ENCODE results near the gene PPP6R2.
"Not testable (repeated sequence)": the region's sequence is repeated elsewhere in the genome, so short reads cannot be mapped to it uniquely, and the experiment has no call there.

Gene PPP6R2

GRCh38 chr22:50432131-50432876, 89.2 kb downstream of the PPP6R2 start:
- Histone ChIP-seq H3K9ac (ENCODE audit: low read depth in 1 of 2, low read length in 2 of 2) (no peak overlapping the region), H3K4me3 (ENCODE audit: low read length in 2 of 2) (no peak overlapping the region), H3K27me3 (ENCODE audit: control insufficient read depth in 2 of 2, insufficient read depth in 2 of 2, low read length in 2 of 2) (no peaks in the 10 kb centered on the region), H3K9me3 (ENCODE audit: control insufficient read depth in 2 of 2, low read length in 2 of 2) (no peaks in the 10 kb centered on the region), H3K36me3 (ENCODE audit: control insufficient read depth in 2 of 2, insufficient read depth in 2 of 2, low read length in 2 of 2) (peaks cover 44 to 52% of the 10 kb centered on the region in 2 donors), H3K4me1 (ENCODE audit: control insufficient read depth in 2 of 2, insufficient read depth in 2 of 2, low read length in 2 of 2) (no peaks in the 10 kb centered on the region), H3K27ac (ENCODE audit: low read depth in 2 of 2, low read length in 2 of 2) (no peak overlapping the region)

DNA sequence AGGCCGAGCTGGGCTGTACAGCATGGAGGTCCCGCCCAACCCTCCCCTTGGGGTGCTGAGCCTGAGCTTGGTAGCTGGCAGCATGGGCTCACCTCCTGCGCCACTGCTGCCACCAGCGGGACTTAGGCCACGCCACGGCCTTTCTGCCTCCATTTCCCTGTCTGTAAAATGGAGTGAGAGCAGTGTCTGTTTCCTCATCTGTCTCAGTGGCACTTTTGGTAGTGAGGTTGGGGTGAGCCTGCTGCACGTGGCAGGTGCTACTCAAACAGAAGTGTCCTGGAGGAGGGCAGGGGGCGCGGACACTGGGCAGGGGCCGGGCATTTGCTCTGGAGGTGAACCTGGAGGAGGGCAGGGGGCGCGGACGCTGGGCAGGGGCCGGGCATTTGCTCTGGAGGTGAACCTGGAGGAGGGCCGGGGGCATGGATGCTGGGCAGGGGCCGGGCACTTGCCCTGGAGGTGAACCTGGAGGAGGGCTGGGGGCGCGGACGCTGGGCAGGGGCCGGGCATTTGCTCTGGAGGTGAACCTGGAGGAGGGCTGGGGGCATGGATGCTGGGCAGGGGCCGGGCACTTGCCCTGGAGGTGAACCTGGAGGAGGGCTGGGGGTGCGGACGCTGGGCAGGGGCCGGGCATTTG, 89.9 kb downstream of the PPP6R2 start:
- not testable (repeated sequence) for H3K9me3 ChIP-seq (ENCODE audit: control insufficient read depth in 2 of 2, low read length in 2 of 2); H3K4me1 ChIP-seq (ENCODE audit: control insufficient read depth in 2 of 2, insufficient read depth in 2 of 2, low read length in 2 of 2); H3K27ac ChIP-seq (ENCODE audit: low read depth in 2 of 2, low read length in 2 of 2); H3K27me3 ChIP-seq (ENCODE audit: control insufficient read depth in 2 of 2, insufficient read depth in 2 of 2, low read length in 2 of 2); H3K9ac ChIP-seq (ENCODE audit: low read depth in 1 of 2, low read length in 2 of 2); H3K4me3 ChIP-seq (ENCODE audit: low read length in 2 of 2)
- peaks cover 50 to 53% of the 10 kb centered on the region in 2 donors for H3K36me3 ChIP-seq (ENCODE audit: control insufficient read depth in 2 of 2, insufficient read depth in 2 of 2, low read length in 2 of 2)

DNA sequence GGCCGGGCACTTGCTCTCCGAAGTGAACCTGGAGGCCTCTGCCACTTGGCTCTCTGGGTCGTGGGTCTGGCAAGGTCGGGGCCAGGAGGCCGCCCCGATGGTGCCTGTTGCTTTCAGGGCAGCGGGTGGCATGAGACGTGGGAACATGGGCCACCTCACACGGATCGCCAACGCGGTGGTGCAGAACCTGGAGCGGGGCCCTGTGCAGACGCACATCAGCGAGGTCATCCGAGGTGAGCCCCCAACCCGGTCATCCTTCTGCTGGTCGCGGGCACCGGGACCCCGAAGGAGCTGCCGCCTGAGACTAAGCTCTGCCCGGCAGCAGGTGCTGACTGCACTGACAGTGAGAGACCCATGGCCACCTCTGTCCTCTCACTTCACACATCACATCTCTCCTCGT, 91.7 kb downstream of the PPP6R2 start:
- H3K4me1 ChIP-seq (ENCODE audit: control insufficient read depth in 2 of 2, insufficient read depth in 2 of 2, low read length in 2 of 2), result no peaks in the 10 kb centered on the region
- H3K9ac ChIP-seq (ENCODE audit: low read depth in 1 of 2, low read length in 2 of 2), result no peak overlapping the region
- H3K27ac ChIP-seq (ENCODE audit: low read depth in 2 of 2, low read length in 2 of 2), result no peak overlapping the region
- H3K27me3 ChIP-seq (ENCODE audit: control insufficient read depth in 2 of 2, insufficient read depth in 2 of 2, low read length in 2 of 2), result no peaks in the 10 kb centered on the region
- H3K36me3 ChIP-seq (ENCODE audit: control insufficient read depth in 2 of 2, insufficient read depth in 2 of 2, low read length in 2 of 2), result peaks cover 58 to 63% of the 10 kb centered on the region in 2 donors
- H3K9me3 ChIP-seq (ENCODE audit: control insufficient read depth in 2 of 2, low read length in 2 of 2), result no peaks in the 10 kb centered on the region
- H3K4me3 ChIP-seq (ENCODE audit: low read length in 2 of 2), result no peak overlapping the region

DNA sequence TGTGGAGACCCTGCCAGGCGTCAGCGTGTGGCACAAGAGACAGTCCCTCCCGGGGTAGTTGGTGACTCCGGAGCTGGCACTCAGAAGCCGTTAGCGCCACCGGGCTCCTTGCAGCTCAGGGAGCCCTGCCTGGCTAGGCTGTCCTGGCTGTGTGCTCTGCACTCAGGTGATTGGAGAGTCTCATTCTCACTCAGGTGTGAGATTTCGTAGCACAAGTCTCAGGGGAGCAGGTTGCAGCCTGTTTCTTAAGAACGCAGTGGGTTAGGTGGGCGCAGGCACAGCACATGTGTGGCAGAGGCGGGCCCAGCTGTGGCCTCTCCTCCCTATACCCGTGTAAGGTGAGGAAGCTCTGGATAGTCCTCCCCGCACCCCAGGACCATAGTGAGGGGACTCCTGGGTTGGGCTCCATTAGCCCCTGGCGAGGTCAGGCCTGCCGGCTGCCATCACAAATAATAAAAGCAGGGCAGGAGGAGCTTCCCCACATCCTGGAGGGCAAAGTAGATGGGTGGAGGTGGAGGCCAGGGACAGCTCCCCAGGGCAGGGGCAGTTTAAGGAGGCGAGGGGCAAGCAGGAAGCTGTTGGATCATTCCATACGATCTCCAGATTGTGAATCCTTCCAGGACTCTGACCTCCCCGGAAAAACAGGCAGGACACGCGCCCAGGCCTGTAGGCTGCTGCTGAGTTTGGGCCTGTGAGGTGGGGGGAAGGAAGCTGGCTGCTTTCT, 92.3 kb downstream of the PPP6R2 start:
- no peak overlapping the region for H3K9ac ChIP-seq (ENCODE audit: low read depth in 1 of 2, low read length in 2 of 2)
- H3K36me3 ChIP-seq (ENCODE audit: control insufficient read depth in 2 of 2, insufficient read depth in 2 of 2, low read length in 2 of 2), result peaks cover 58 to 59% of the 10 kb centered on the region in 2 donors
- H3K4me3 ChIP-seq (ENCODE audit: low read length in 2 of 2), result no peak overlapping the region
- H3K4me1 ChIP-seq (ENCODE audit: control insufficient read depth in 2 of 2, insufficient read depth in 2 of 2, low read length in 2 of 2), result no peaks in the 10 kb centered on the region
- H3K9me3 ChIP-seq (ENCODE audit: control insufficient read depth in 2 of 2, low read length in 2 of 2), result no peaks in the 10 kb centered on the region
- no peaks in the 10 kb centered on the region for H3K27me3 ChIP-seq (ENCODE audit: control insufficient read depth in 2 of 2, insufficient read depth in 2 of 2, low read length in 2 of 2)
- no peak overlapping the region for H3K27ac ChIP-seq (ENCODE audit: low read depth in 2 of 2, low read length in 2 of 2)

- no peak overlapping the region for H3K9ac ChIP-seq (ENCODE audit: low read depth in 1 of 2, low read length in 2 of 2)
- no peaks in the 10 kb centered on the region for H3K4me1 ChIP-seq (ENCODE audit: control insufficient read depth in 2 of 2, insufficient read depth in 2 of 2, low read length in 2 of 2)
- no peaks in the 10 kb centered on the region for H3K27me3 ChIP-seq (ENCODE audit: control insufficient read depth in 2 of 2, insufficient read depth in 2 of 2, low read length in 2 of 2)
- H3K27ac ChIP-seq (ENCODE audit: low read depth in 2 of 2, low read length in 2 of 2), result no peak overlapping the region
- peaks cover 54 to 56% of the 10 kb centered on the region in 2 donors for H3K36me3 ChIP-seq (ENCODE audit: control insufficient read depth in 2 of 2, insufficient read depth in 2 of 2, low read length in 2 of 2)
- H3K4me3 ChIP-seq (ENCODE audit: low read length in 2 of 2), result no peak overlapping the region
- H3K9me3 ChIP-seq (ENCODE audit: control insufficient read depth in 2 of 2, low read length in 2 of 2), result no peaks in the 10 kb centered on the region
Observed at GRCh38 chr22:50436015-50436830, 93.1 kb downstream of the PPP6R2 start.

- Histone ChIP-seq H3K4me3 (ENCODE audit: low read length in 2 of 2) (no peak overlapping the region), H3K9me3 (ENCODE audit: control insufficient read depth in 2 of 2, low read length in 2 of 2) (no peaks in the 10 kb centered on the region), H3K36me3 (ENCODE audit: control insufficient read depth in 2 of 2, insufficient read depth in 2 of 2, low read length in 2 of 2) (peaks cover 50 to 52% of the 10 kb centered on the region in 2 donors), H3K4me1 (ENCODE audit: control insufficient read depth in 2 of 2, insufficient read depth in 2 of 2, low read length in 2 of 2) (no peaks in the 10 kb centered on the region), H3K27ac (ENCODE audit: low read depth in 2 of 2, low read length in 2 of 2) (no peak overlapping the region), H3K27me3 (ENCODE audit: control insufficient read depth in 2 of 2, insufficient read depth in 2 of 2, low read length in 2 of 2) (no peaks in the 10 kb centered on the region), H3K9ac (ENCODE audit: low read depth in 1 of 2, low read length in 2 of 2) (no peak overlapping the region)
Observed at GRCh38 chr22:50436841-50437341, 93.8 kb downstream of the PPP6R2 start.

GRCh38 chr22:50437511-50438304, 94.6 kb downstream of the PPP6R2 start:
- Histone ChIP-seq H3K27me3 (ENCODE audit: control insufficient read depth in 2 of 2, insufficient read depth in 2 of 2, low read length in 2 of 2) (no peaks in the 10 kb centered on the region), H3K27ac (ENCODE audit: low read depth in 2 of 2, low read length in 2 of 2) (no peak overlapping the region), H3K4me3 (ENCODE audit: low read length in 2 of 2) (no peak overlapping the region), H3K9me3 (ENCODE audit: control insufficient read depth in 2 of 2, low read length in 2 of 2) (no peaks in the 10 kb centered on the region), H3K36me3 (ENCODE audit: control insufficient read depth in 2 of 2, insufficient read depth in 2 of 2, low read length in 2 of 2) (peaks cover 44 to 46% of the 10 kb centered on the region in 2 donors), H3K9ac (ENCODE audit: low read depth in 1 of 2, low read length in 2 of 2) (no peak overlapping the region), H3K4me1 (ENCODE audit: control insufficient read depth in 2 of 2, insufficient read depth in 2 of 2, low read length in 2 of 2) (no peaks in the 10 kb centered on the region)

DNA sequence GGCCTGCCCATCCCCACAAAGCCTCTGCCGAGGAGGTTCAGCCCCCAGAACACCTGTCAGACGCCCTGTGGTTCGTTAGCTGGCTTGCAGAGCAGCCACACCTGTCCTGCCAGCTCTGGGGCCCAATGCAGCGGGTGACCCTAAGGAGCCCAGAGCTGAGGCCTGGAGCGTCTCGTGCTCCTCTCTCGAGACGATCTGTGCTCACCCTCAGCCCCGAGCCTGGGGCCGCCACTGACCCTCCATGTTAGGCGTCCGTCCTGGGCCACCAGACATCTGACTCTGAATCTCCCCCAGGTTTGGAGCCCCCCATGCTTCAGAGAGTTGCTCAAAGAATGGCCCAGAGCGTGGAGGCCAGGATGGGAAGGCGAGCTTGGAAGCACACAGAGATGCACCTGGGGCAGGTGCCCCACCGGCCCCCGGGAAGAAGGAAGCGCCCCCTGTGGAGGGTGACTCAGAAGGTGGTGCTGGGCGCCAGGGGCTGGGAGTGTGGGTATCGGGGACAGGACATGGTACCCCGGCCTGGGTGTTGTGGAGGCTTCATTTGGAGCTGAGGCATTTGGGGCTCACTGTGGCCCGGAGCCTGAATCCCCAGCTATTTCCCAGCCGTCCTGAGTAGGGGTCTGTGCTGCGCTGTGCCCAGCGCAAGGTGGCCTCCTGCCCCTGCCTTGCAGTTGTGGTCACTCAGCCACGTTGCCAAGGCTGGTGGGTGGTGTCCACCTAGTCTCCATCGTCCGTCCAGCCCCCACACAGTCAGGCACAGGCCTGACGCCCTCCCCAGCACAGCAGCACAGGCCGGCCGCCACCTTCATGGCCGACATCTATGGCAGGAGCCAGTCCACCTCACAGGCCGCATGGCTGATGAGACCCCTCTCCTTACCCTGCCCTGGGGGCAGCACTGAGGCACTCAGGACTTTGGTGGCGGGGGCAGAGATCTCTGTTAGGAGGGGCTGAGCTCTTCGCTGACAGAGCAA, 95.5 kb downstream of the PPP6R2 start:
- no peak overlapping the region for H3K4me3 ChIP-seq (ENCODE audit: low read length in 2 of 2)
- H3K27me3 ChIP-seq (ENCODE audit: control insufficient read depth in 2 of 2, insufficient read depth in 2 of 2, low read length in 2 of 2), result no peaks in the 10 kb centered on the region
- no peaks in the 10 kb centered on the region for H3K9me3 ChIP-seq (ENCODE audit: control insufficient read depth in 2 of 2, low read length in 2 of 2)
- H3K36me3 ChIP-seq (ENCODE audit: control insufficient read depth in 2 of 2, insufficient read depth in 2 of 2, low read length in 2 of 2), result peaks cover 42 to 44% of the 10 kb centered on the region in 2 donors
- H3K27ac ChIP-seq (ENCODE audit: low read depth in 2 of 2, low read length in 2 of 2), result no peak overlapping the region
- H3K4me1 ChIP-seq (ENCODE audit: control insufficient read depth in 2 of 2, insufficient read depth in 2 of 2, low read length in 2 of 2), result no peaks in the 10 kb centered on the region
- no peak overlapping the region for H3K9ac ChIP-seq (ENCODE audit: low read depth in 1 of 2, low read length in 2 of 2)
